ENCODE results near the gene BHLHA9. TPM values are rescaled to one million over a fixed set of nuclear protein-coding genes. Genes with fewer than 3 reads are reported as not detected.

BHLHA9 gene
- total and polyA plus RNA-seq, 9 donors: not detected

DNA sequence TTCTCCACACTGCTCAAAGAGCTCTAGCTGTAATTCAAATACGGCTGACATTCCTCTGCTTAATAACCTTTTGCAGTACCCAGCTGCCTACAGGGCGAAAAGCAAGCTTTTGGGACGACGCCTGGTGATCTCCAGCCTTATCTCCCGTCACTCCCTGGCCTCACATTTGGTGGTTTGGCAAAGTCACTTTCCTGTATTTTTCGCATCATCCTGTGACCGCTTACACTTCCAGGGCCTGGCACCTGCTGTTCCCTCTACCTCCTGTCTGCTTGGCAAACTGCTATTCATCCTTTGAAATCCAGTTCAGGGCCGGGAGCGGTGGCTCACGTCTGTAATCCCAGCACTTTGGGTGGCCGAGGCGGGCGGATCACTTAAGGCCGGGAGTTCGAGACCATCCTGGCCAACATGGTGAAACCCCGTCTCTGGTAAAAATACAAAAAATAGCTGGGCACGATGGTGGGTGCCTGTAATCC lies 2.7 kb upstream of the BHLHA9 start:
- Histone ChIP-seq H3K4me3 (peak overlapping the region; percentile 61), H3K9me3 (no peaks in the 10 kb centered on the region), H3K27me3 (no peaks in the 10 kb centered on the region), H3K4me1 (ENCODE audit: insufficient read depth) (no peaks in the 10 kb centered on the region), H3K27ac (peak overlapping the region; percentile 66 to 68), H3K36me3 (no peaks in the 10 kb centered on the region)
- no peak for TF ChIP-seq CTCF (IDR thresholded peaks at IDR 0.05)
- TF ChIP-seq POLR2A (IDR thresholded peaks at IDR 0.05): no peak
- intact Hi-C loops (cut with DNase I): loop anchor here in 1 of 4 donors (5.0 kb wide), 1 partner anchor 145 kb away; no protein-coding TSS in a partner anchor
- peak in 3 of 5 donors; percentile 36 to 54 (median 40) for DNase-seq
- WGBS, 3 donors: 4 to 7% (median 6%) methylated on average over 17 of the region's 17 CpGs

DNA sequence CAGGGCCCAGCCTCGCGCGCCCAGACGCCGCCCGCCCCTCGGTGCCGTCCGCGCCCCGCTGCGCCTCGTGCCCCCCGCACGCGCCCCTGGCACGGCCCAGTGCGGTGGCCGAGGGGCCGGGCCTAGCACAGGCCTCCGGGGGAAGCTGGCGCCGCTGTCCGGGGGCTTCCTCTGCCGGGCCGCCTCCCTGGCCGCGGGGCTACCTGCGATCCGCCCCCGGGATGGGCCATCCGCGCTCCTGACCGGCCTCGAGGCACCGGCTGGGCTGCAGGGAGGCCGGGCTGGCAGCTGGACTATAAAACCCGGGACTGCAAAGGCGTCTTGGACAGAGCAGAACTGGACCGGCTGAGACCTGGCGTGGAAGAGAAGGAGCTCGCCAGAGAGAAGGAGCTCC lies 783 bp downstream of the BHLHA9 start:
- Histone ChIP-seq H3K4me3 (no peak overlapping the region), H3K9me3 (no peaks in the 10 kb centered on the region), H3K27ac (no peak overlapping the region), H3K4me1 (ENCODE audit: insufficient read depth) (no peaks in the 10 kb centered on the region), H3K36me3 (no peaks in the 10 kb centered on the region), H3K27me3 (no peaks in the 10 kb centered on the region)
- no peak for DNase-seq
- TF ChIP-seq EP300 (IDR thresholded peaks at IDR 0.05) (no peak), POLR2A (IDR thresholded peaks at IDR 0.05) (no peak), CTCF (IDR thresholded peaks at IDR 0.05) (no peak)
- WGBS, 3 donors: 0 to 9% (median 3%) methylated on average over 2 to 42 of the region's 42 CpGs
- intact Hi-C loops (cut with DNase I): loop anchor here in 2 of 4 donors (5.0 to 10.0 kb wide), 2 partner anchors 241 to 244 kb away; partner anchors contain the start of gene INPP5K (in 1 of the 2)

GRCh38 chr17:1271441-1271840 lies 1.2 kb downstream of the BHLHA9 start:
- Histone ChIP-seq H3K4me1 (ENCODE audit: insufficient read depth) (no peaks in the 10 kb centered on the region), H3K36me3 (no peaks in the 10 kb centered on the region), H3K27me3 (no peaks in the 10 kb centered on the region), H3K9me3 (no peaks in the 10 kb centered on the region), H3K4me3 (no peak overlapping the region), H3K27ac (no peak overlapping the region)
- TF ChIP-seq EP300 (IDR thresholded peaks at IDR 0.05) (no peak), CTCF (IDR thresholded peaks at IDR 0.05) (no peak), POLR2A (IDR thresholded peaks at IDR 0.05) (no peak)
- WGBS, 3 donors: 35 to 38% (median 37%) methylated on average over 18 of the region's 18 CpGs
- intact Hi-C loops (cut with DNase I): loop anchor here in 2 of 4 donors (5.0 to 10.0 kb wide), 2 partner anchors 241 to 243 kb away; partner anchors contain the start of gene INPP5K (in 1 of the 2)
- no peak for DNase-seq

- H3K4me3 ChIP-seq: no peak overlapping the region
- intact Hi-C loops (cut with DNase I): loop anchor here in 2 of 4 donors (5.0 to 10.0 kb wide), 2 partner anchors 240 to 242 kb away; partner anchors contain the start of gene INPP5K (in 1 of the 2)
- WGBS, 3 donors: 60 to 74% (median 62%) methylated on average over 12 of the region's 12 CpGs
- H3K36me3 ChIP-seq: no peaks in the 10 kb centered on the region
- TF ChIP-seq POLR2A (IDR thresholded peaks at IDR 0.05) (no peak), CTCF (IDR thresholded peaks at IDR 0.05) (no peak), EP300 (IDR thresholded peaks at IDR 0.05) (no peak)
- H3K4me1 ChIP-seq (ENCODE audit: insufficient read depth): no peaks in the 10 kb centered on the region
- no peaks in the 10 kb centered on the region for H3K9me3 ChIP-seq
- DNase-seq: no peak
- H3K27ac ChIP-seq: no peak overlapping the region
- no peaks in the 10 kb centered on the region for H3K27me3 ChIP-seq
Observed at GRCh38 chr17:1272701-1273100, 2.5 kb downstream of the BHLHA9 start.
